T-helper 1 cell treated with Interleukin-12 subunit alpha and Interleukin-12 subunit beta and Interleukin-4 antibody, amounts not matched to agents 30 ng/mL and 1 ng/mL, for 36 hours (primary cell): ENCODE results near the gene DNAH7. TPM values are rescaled to one million over a fixed set of nuclear protein-coding genes. Genes with fewer than 3 reads are reported as not detected.

Experiments used
- intact Hi-C: fragments of 100-400 bp; cut with micrococcal nuclease; formaldehyde crosslinking; loops from one replicate; pipeline ENCODE4 v1.15.1; 2024
- total RNA-seq: library from RNA; stranded (reverse); gene quantifications from 2 replicates; pipeline ENCODE4 v1.2.3, GENCODE V29; 2022

Gene DNAH7
- total RNA-seq, 1 donor from 2014 or later, result 0.05 TPM

DNA sequence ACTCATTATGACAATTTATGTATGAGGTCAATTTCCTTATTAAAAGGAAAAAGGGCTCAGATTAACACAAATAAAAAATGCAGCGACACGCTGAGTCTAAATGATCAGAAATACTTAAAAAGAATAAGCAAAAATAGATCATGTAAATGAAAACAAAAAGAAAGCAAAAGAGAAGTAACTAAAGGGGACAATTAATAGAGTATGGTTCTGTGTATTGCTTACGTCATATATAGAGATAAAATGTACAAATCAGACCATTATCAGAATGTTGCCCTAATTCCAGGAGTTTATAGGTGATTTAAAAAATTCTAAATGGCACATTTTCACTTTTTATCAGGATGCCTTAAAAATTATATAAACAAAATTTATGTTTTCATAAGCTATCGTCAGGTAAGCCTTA is 189.5 kb downstream of the DNAH7 start:
- intact Hi-C loops, result no loop called here

DNA sequence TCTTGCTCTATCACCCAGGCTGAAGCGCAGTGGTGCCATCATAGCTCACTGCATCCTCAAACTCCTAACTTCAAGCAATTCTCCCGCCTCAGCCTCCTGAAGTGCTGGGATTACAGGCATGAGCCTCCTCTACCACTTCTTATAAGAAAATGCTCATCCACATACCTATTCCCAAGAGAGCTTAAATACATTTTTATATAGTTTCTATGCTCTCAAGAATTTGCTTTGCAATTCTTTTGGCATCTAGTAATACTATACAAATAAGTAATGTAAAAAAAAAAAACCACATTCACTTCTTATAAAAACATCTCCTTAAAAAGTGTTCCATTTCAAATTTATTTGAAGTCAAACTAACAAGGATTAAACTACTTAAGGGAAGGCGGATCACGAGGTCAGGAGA is 197.3 kb downstream of the DNAH7 start:
- intact Hi-C loops, result no loop called here

- intact Hi-C loops, result no loop called here
Observed at GRCh38 chr2:195864316-195864715, 204.3 kb downstream of the DNAH7 start.

- intact Hi-C loops, result no loop called here
Observed at GRCh38 chr2:195863564-195863963, 205.1 kb downstream of the DNAH7 start.

DNA sequence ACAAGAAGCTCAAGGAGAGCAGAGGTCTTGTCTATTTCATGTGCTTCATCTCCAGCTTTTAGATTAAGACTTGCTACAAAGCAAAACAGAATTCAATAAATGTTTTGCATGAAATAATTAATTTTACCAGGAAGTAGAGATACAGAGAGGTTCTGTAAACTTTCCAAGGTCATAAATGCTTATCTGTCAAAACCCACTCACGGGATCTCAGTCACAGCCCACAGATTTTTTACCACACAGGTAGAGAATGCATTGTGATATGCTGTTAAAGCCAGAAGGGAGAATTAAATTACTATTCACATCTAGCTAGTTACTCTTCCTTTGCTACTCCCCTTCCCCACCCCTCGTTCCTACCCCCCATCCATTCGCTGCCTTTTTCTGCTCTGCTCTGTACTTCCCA is 205.5 kb downstream of the DNAH7 start:
- intact Hi-C loops, result no loop called here

- intact Hi-C loops, result no loop called here
Observed at GRCh38 chr2:195861821-195862220, 206.8 kb downstream of the DNAH7 start.

DNA sequence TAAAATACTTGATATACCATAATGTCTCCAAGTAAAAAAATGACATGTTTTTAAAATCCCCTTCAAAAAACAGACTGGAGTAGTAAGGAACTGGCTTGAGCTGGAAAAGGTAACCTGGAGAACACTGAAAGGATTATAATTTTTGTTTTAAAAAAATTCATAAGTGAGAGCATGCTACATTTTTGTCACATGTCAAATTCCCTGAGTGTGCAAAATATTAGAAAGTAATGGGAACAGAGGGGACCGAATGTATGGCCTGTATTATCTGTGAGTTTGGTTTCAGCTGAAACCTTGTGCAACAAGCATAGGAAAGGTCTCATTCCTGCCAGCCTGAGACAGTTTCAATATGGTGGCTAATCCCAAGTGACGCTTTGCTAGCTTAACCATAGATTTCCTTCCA is 209.1 kb downstream of the DNAH7 start:
- intact Hi-C loops, result no loop called here

DNA sequence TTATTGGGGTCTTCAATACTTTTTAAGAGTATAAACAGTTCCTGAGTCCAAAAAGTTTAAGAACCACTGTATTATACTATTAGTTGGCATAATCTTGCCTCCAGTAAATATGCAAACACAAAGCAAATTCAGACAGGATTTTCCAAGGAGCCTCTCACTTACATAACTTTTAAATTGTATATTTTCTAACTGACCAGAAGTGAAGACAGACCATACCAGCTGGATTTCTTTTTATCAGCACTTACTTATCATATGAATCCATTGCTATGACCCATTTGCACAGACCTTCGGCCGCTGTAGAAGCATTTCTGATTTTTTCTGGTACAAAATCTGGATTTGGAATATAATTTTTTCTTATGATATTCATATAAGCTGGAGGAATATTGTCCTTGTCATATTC is 211.5 kb downstream of the DNAH7 start:
- intact Hi-C loops, result no loop called here

- intact Hi-C loops, result no loop called here
Observed at GRCh38 chr2:195850764-195851163, 217.9 kb downstream of the DNAH7 start.

DNA sequence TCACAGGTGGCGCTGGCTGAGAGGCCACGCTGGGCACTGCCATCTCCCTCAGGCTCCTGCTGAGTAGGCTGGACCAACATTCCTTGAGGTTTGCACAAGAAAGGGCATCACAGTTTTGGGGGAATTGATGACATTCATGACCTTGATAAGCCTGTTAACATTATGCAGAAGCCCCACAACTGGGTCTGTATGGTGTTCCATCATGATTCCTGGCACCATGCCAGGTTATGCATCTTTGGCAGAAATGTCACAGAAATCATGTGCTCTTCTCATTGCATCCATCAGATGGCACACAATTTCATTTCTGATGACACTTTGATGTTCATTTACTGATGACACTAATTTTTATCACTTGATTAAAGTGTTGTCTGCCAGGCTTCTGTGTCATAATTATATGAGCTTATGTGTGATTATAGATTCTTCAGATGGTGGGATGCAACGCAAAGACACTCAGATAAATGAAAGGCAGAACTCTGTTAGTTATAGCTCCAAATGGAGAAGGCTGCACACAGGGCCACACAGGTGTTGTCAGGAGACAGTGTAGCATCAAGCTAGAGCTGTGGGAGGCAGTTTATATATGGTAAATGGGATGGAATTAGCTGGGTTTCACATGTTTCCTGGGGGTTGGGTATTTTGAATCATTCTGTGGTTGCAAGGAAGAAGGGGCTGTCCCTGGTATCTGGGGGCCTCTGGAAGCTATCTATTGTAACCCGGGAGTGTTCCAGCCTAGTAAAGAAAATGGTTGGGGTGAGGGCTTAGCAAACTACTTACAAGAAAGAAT is 220.3 kb downstream of the DNAH7 start:
- intact Hi-C loops, result no loop called here

DNA sequence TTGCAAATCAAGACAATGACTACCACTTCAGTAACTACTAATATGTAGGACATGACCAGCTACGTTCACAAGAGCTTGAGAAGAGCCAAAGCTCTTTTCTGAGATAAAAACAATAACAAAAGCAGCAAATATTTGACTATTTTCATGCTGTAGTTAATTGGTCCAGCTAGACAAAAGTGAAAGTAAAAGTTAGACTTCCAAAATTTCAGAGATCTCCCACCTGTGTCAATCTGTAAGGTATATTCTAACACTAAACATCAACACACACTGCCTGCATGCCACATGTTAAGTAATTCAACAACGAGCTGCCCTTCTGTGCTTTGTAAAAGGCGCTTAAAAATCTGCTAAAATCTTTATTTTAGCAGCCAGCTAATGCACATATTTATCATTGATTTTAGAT is 225.7 kb downstream of the DNAH7 start:
- intact Hi-C loops, result no loop called here

- intact Hi-C loops, result no loop called here
Observed at GRCh38 chr2:195838002-195838401, 230.6 kb downstream of the DNAH7 start.

- intact Hi-C loops, result no loop called here
Observed at GRCh38 chr2:195836002-195836401, 232.6 kb downstream of the DNAH7 start.

GRCh38 chr2:195834836-195835235 is 233.8 kb downstream of the DNAH7 start:
- intact Hi-C loops, result no loop called here

- intact Hi-C loops, result no loop called here
Observed at GRCh38 chr2:195830968-195831950, 237.4 kb downstream of the DNAH7 start.

GRCh38 chr2:195824478-195824877 is 244.2 kb downstream of the DNAH7 start:
- intact Hi-C loops, result no loop called here

DNA sequence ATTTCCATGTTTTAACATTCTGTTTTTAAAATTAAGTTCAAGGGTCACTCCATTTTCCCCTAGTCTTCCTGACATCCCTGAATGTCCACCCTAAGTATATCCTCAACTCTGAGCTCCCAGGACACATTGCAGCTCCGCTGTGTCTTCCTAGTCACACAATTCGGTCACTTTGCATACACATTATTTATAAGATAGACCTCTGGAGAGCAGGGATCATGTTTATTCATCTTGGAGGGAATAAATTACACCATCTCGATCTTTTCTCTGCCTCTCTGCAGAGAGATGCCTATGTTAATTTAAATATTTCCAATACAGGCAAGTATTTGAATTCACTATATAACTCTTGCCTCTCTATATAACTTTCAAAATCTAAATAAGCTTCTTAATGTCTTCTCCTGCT is 245.4 kb downstream of the DNAH7 start:
- intact Hi-C loops, result no loop called here

- intact Hi-C loops, result no loop called here
Observed at GRCh38 chr2:195821566-195821932, 247.1 kb downstream of the DNAH7 start.

GRCh38 chr2:195820867-195821565 is 247.6 kb downstream of the DNAH7 start:
- intact Hi-C loops, result no loop called here

DNA sequence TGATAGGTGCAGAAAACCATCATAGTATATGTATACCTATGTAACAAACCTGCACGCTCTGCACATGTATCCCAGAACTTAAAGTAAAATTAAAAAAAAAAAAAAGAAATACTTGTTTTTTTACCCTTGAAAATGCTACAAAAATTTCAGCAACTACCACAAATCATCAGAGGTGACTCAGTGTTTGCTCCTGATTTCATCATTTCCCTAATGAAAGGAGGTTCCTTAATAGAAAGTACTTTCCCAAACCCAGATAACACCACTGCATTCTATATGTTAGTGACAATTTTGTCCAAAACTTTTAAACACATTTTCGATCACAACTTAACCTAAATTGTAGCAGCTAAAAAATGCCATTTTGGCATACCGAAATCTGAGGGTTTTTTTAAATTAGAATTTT is 248.3 kb downstream of the DNAH7 start:
- intact Hi-C loops, result no loop called here

GRCh38 chr2:195819276-195819675 is 249.4 kb downstream of the DNAH7 start:
- intact Hi-C loops, result no loop called here

GRCh38 chr2:195818526-195818925 is 250.1 kb downstream of the DNAH7 start:
- intact Hi-C loops, result no loop called here
